Diencephalon (tissue), 1 donor: ENCODE results near the gene OR10G7. TPM values are rescaled to one million over a fixed set of nuclear protein-coding genes. Genes with fewer than 3 reads are reported as not detected.

Source experiments
- total RNA-seq: library from RNA; depleted of rRNA; stranded (reverse); fragments of >200 nt; gene quantifications from one replicate; pipeline ENCODE4 v1.2.3, GENCODE V29; 2014

OR10G7 gene
- total RNA-seq: not detected

GRCh38 chr11:124041254-124041653, at the start of gene OR10G7:
OR10G7 (minus strand) TSS chr11:124041325; CDS start chr11:124039001, 2,324 bp downstream.

GRCh38 chr11:124026498-124026897, 14.6 kb downstream of the OR10G7 start, which contains the start of gene OR10G8:
OR10G8 (plus strand) TSS chr11:124026798; CDS start chr11:124029623, 2,825 bp downstream.

GRCh38 chr11:124012697-124013096, 28.4 kb downstream of the OR10G7 start, which contains the start of gene OR10G4:
OR10G4 (plus strand) TSS chr11:124012997; CDS start chr11:124015575, 2,578 bp downstream.

GRCh38 chr11:123995119-123995518, 46.0 kb downstream of the OR10G7 start, which contains the start of gene OR10G6:
OR10G6 (minus strand) TSS chr11:123995161; CDS start chr11:123995161, 0 bp downstream.

Other genes with a start within 250 kb of the OR10G7 start
- not detected for gene OR6M1, start 235.0 kb downstream of the OR10G7 start, total RNA-seq
- gene TMEM225, start 155.7 kb downstream of the OR10G7 start, total RNA-seq: not detected
- 0.23 TPM for gene OR8D4, start 139.2 kb downstream of the OR10G7 start, total RNA-seq
- gene OR4D5, start 101.7 kb downstream of the OR10G7 start, total RNA-seq: not detected
- gene OR6T1, start 97.5 kb downstream of the OR10G7 start, total RNA-seq: not detected
- gene OR10S1, start 63.5 kb downstream of the OR10G7 start, total RNA-seq: not detected
- gene OR10G6, start 46.2 kb downstream of the OR10G7 start, total RNA-seq: not detected
- gene OR10G4, start 28.3 kb downstream of the OR10G7 start, total RNA-seq: not detected
- gene OR10G9, start 18.3 kb downstream of the OR10G7 start, total RNA-seq: not detected
- gene OR10G8, start 14.5 kb downstream of the OR10G7 start, total RNA-seq: not detected
- 38.1 TPM for gene VWA5A, start 74.1 kb upstream of the OR10G7 start, total RNA-seq
- gene OR10D3, start 142.0 kb upstream of the OR10G7 start, total RNA-seq: not detected
- not detected for gene OR8G1, start 199.8 kb upstream of the OR10G7 start, total RNA-seq
- not detected for gene OR8G5, start 215.1 kb upstream of the OR10G7 start, total RNA-seq